Prostate gland (tissue), 2 donors: ENCODE results near the gene CHD5.

Experiments used
- CTCF ChIP-seq, 4 experiments: fragments of 200-600 bp in 2 of 4; fragments of 450-650 bp in 2 of 4; sonication (generic) in 2 of 4; IDR thresholded peaks; 1 replicate in 3 of 4; 2 replicates in 1 of 4; pipeline ENCODE4 v1.5.1; 2016 to 2019; ENCODE audit warnings: antibody characterized with exemption in 4 of 4, mild to moderate bottlenecking in 2 of 4, moderate library complexity in 2 of 4
- POLR2A ChIP-seq: fragments of 450-650 bp; IDR thresholded peaks from one replicate; pipeline ENCODE4 v1.6.1; 2016; ENCODE audit warnings: antibody characterized with exemption, mild to moderate bottlenecking

- TF ChIP-seq CTCF (IDR thresholded peaks at IDR 0.05) (no peak), POLR2A (no peak)
Measured at GRCh38 chr1:6088956-6089355, 91.2 kb downstream of the CHD5 start.
